HEK293 (cell line): Measurements from ENCODE around the gene ANP32B.

Experiments
- CTCF ChIA-PET: fragments of 350-600 bp; formaldehyde crosslinking; extraction: SDS; loops from one replicate; lab custom pipeline; 2021; ENCODE audit warnings: antibody characterized with exemption; lab: Yijun Ruan, JAX
- POLR2A ChIA-PET: fragments of 300-600 bp; formaldehyde crosslinking; extraction: SDS; loops from one replicate; lab custom pipeline; 2020; ENCODE audit warnings: antibody characterized with exemption, inconsistent platforms; lab: Yijun Ruan, JAX
- H3K27ac ChIP-seq: fragments of 200-500 bp; sonication (Bioruptor generic); 2 replicates; pipeline ENCODE4 v1.5.1; 2014; ENCODE audit warnings: low read depth, low read length, control low read depth, inconsistent platforms; ENCODE audit errors: extremely low read depth
- H3K36me3 ChIP-seq, 2 experiments: fragments of 200-500 bp in 1 of 2; sonication (Bioruptor generic) in 1 of 2; 1 replicate in 1 of 2; 2 replicates in 1 of 2; pipeline ENCODE4 v1.5.1; 2014 to 2017; ENCODE audit warnings: inconsistent platforms in 2 of 2, low read length in 2 of 2; ENCODE audit not compliant: control insufficient read depth in 2 of 2, insufficient read depth in 1 of 2
- H3K4me1 ChIP-seq: fragments of 200-500 bp; sonication (Bioruptor generic); 2 replicates; pipeline ENCODE4 v1.5.1; 2014; ENCODE audit warnings: mild to moderate bottlenecking, low read length, inconsistent platforms; ENCODE audit not compliant: control insufficient read depth, insufficient read depth
- H3K4me3 ChIP-seq: 2 replicates; pipeline ENCODE4 v1.5.1; 2011; ENCODE audit warnings: low read depth, mild to moderate bottlenecking, control low read depth, low read length, moderate library complexity
- H3K9me3 ChIP-seq: fragments of 200-500 bp; sonication (Bioruptor generic); 2 replicates; pipeline ENCODE4 v1.5.1; 2014; ENCODE audit warnings: low read depth, low read length, inconsistent platforms; ENCODE audit not compliant: control insufficient read depth, insufficient read depth
- CTCF ChIP-seq: fragments of 450-650 bp; formaldehyde crosslinking; IDR thresholded peaks from 2 replicates; pipeline ENCODE4 v1.5.1; 2016; ENCODE audit warnings: missing biosample characterization, missing genetic modification characterization
- GFI1B ChIP-seq: fragments of 450-650 bp; formaldehyde crosslinking; IDR thresholded peaks from 2 replicates; pipeline ENCODE4 v1.5.1; 2016; ENCODE audit warnings: missing biosample characterization, missing genetic modification characterization
- OSR2 ChIP-seq: fragments of 450-650 bp; formaldehyde crosslinking; IDR thresholded peaks from 2 replicates; pipeline ENCODE4 v1.5.1; 2016; ENCODE audit warnings: missing biosample characterization, missing genetic modification characterization
- PRDM2 ChIP-seq: fragments of 450-650 bp; formaldehyde crosslinking; IDR thresholded peaks from 2 replicates; pipeline ENCODE4 v1.5.1; 2016; ENCODE audit warnings: missing biosample characterization, missing genetic modification characterization, borderline replicate concordance
- REST ChIP-seq: fragments of 450-650 bp; formaldehyde crosslinking; IDR thresholded peaks from 2 replicates; pipeline ENCODE4 v1.5.1; 2016; ENCODE audit warnings: missing biosample characterization, missing genetic modification characterization
- WT1 ChIP-seq: fragments of 450-650 bp; formaldehyde crosslinking; IDR thresholded peaks from 2 replicates; pipeline ENCODE4 v1.5.1; 2016; ENCODE audit warnings: missing biosample characterization, missing genetic modification characterization
- ZBTB1 ChIP-seq: fragments of 450-650 bp; formaldehyde crosslinking; IDR thresholded peaks from 2 replicates; pipeline ENCODE4 v1.5.1; 2016; ENCODE audit warnings: missing biosample characterization, missing genetic modification characterization
- ZBTB8A ChIP-seq: fragments of 450-650 bp; formaldehyde crosslinking; IDR thresholded peaks from 2 replicates; pipeline ENCODE4 v1.5.1; 2016; ENCODE audit warnings: missing biosample characterization, missing genetic modification characterization
- ZEB2 ChIP-seq: fragments of 450-650 bp; formaldehyde crosslinking; IDR thresholded peaks from 2 replicates; pipeline ENCODE4 v1.5.1; 2016; ENCODE audit warnings: missing biosample characterization, missing genetic modification characterization
- ZFP3 ChIP-seq: fragments of 450-650 bp; formaldehyde crosslinking; IDR thresholded peaks from 2 replicates; pipeline ENCODE4 v1.5.1; 2016; ENCODE audit warnings: low read depth, missing biosample characterization, missing genetic modification characterization
- ZFP69B ChIP-seq: fragments of 450-650 bp; formaldehyde crosslinking; IDR thresholded peaks from 2 replicates; pipeline ENCODE4 v1.5.1; 2016; ENCODE audit warnings: missing biosample characterization, missing genetic modification characterization
- ZIC2 ChIP-seq: fragments of 450-650 bp; formaldehyde crosslinking; IDR thresholded peaks from 2 replicates; pipeline ENCODE4 v1.5.1; 2016; ENCODE audit warnings: missing biosample characterization, missing genetic modification characterization
- ZNF148 ChIP-seq: fragments of 450-650 bp; formaldehyde crosslinking; IDR thresholded peaks from 2 replicates; pipeline ENCODE4 v1.5.0; 2017; ENCODE audit warnings: missing biosample characterization, missing genetic modification characterization, borderline replicate concordance
- ZNF16 ChIP-seq: fragments of 450-650 bp; formaldehyde crosslinking; IDR thresholded peaks from 2 replicates; pipeline ENCODE4 v1.5.1; 2016; ENCODE audit warnings: low read depth, missing biosample characterization, missing genetic modification characterization
- ZNF211 ChIP-seq: fragments of 450-650 bp; formaldehyde crosslinking; IDR thresholded peaks from 2 replicates; pipeline ENCODE4 v1.5.1; 2016; ENCODE audit warnings: low read depth, missing biosample characterization, missing genetic modification characterization
- ZNF311 ChIP-seq: fragments of 450-650 bp; formaldehyde crosslinking; IDR thresholded peaks from 2 replicates; pipeline ENCODE4 v1.5.1; 2017; ENCODE audit warnings: missing biosample characterization, missing genetic modification characterization, borderline replicate concordance
- ZNF423 ChIP-seq: fragments of 450-650 bp; formaldehyde crosslinking; IDR thresholded peaks from 2 replicates; pipeline ENCODE4 v1.5.1; 2016; ENCODE audit warnings: missing biosample characterization, missing genetic modification characterization
- ZNF530 ChIP-seq: fragments of 450-650 bp; formaldehyde crosslinking; IDR thresholded peaks from 2 replicates; pipeline ENCODE4 v1.5.1; 2016; ENCODE audit warnings: low read depth, missing biosample characterization, missing genetic modification characterization
- ZNF621 ChIP-seq: fragments of 450-650 bp; formaldehyde crosslinking; IDR thresholded peaks from 2 replicates; pipeline ENCODE4 v1.5.1; 2017; ENCODE audit warnings: missing biosample characterization, missing genetic modification characterization
- ZNF629 ChIP-seq: fragments of 450-650 bp; formaldehyde crosslinking; IDR thresholded peaks from 2 replicates; pipeline ENCODE4 v1.5.1; 2017; ENCODE audit warnings: missing biosample characterization, missing genetic modification characterization
- ZNF692 ChIP-seq: fragments of 450-650 bp; formaldehyde crosslinking; IDR thresholded peaks from 2 replicates; pipeline ENCODE4 v1.5.1; 2016; ENCODE audit warnings: missing biosample characterization, missing genetic modification characterization
- ZNF707 ChIP-seq: fragments of 450-650 bp; formaldehyde crosslinking; IDR thresholded peaks from 2 replicates; pipeline ENCODE4 v1.5.1; 2016; ENCODE audit warnings: missing biosample characterization, missing genetic modification characterization

The ANP32B gene

GRCh38 chr9:97966493-97966892, 16.6 kb upstream of the ANP32B start:
- no peak for TF ChIP-seq ZNF16 (tag by site-specific recombination)
- TF ChIP-seq ZBTB8A = no peak
- TF ChIP-seq ZNF707 (tag by site-specific recombination) = no peak
- no peak for TF ChIP-seq ZNF692
- no peak for TF ChIP-seq ZNF211 (tag by site-specific recombination)
- no peak for TF ChIP-seq WT1 (tag by site-specific recombination)
- no peak for TF ChIP-seq CTCF
- TF ChIP-seq ZNF423 (tag by site-specific recombination) = no peak
- TF ChIP-seq ZIC2 = no peak
- TF ChIP-seq ZBTB1 (tag by site-specific recombination) = no peak
- no peak for TF ChIP-seq ZNF311 (tag by site-specific recombination)
- no peak for TF ChIP-seq ZNF621 (tag by site-specific recombination)
- TF ChIP-seq ZEB2 (tag by site-specific recombination) = no peak
- TF ChIP-seq ZNF530 (tag by site-specific recombination) = no peak
- no peak for TF ChIP-seq ZNF629
- TF ChIP-seq, all 188 proteins: peak for 0
- Histone ChIP-seq H3K9me3 (no peaks in the 10 kb centered on the region), H3K27ac (no peak overlapping the region), H3K4me1 (no peaks in the 10 kb centered on the region), H3K4me3 (no peak overlapping the region), H3K36me3 (no peaks in the 10 kb centered on the region)
- CTCF ChIA-PET = interaction anchor here (0.6 to 1.8 kb wide), 5 partner anchors 43 to 118 kb away, joined by 3 to 9 read pairs (median 3); no protein-coding TSS in a partner anchor
- POLR2A ChIA-PET = interaction anchor here (0.5 kb wide), 1 partner anchor 90 kb away, joined by 3 read pairs; the partner anchor contains the start of gene NANS

- POLR2A ChIA-PET = interaction anchor here (0.7 kb wide), 1 partner anchor 288 kb away, joined by 3 read pairs; no protein-coding TSS in a partner anchor
- Histone ChIP-seq H3K36me3 (no peaks in the 10 kb centered on the region), H3K4me3 (no peak overlapping the region), H3K9me3 (no peaks in the 10 kb centered on the region), H3K4me1 (no peaks in the 10 kb centered on the region), H3K27ac (no peak overlapping the region)
- CTCF ChIA-PET = no interaction called here
- TF ChIP-seq PRDM2 (tag by site-specific recombination) (no peak), OSR2 (tag by site-specific recombination) (no peak), ZFP69B (no peak), REST (tag by site-specific recombination) (no peak), ZFP3 (tag by site-specific recombination) (no peak), GFI1B (tag by site-specific recombination) (no peak), ZNF148 (tag by site-specific recombination) (no peak)
These were observed 14.1 kb upstream of the ANP32B start for GRCh38 chr9:97969014-97969413.
